Ishikawa (cell line): ENCODE results near the gene PPP1CB.

ENCODE experiments used
- CEBPB ChIP-seq: IDR thresholded peaks from 2 replicates; pipeline ENCODE4 v1.6.1; 2012
- CREB1 ChIP-seq: IDR thresholded peaks from 2 replicates; pipeline ENCODE4 v1.6.1; 2012; ENCODE audit warnings: low read depth
- EGR1 ChIP-seq: IDR thresholded peaks from 2 replicates; pipeline ENCODE4 v1.6.1; 2012
- EP300 ChIP-seq: IDR thresholded peaks from 2 replicates; pipeline ENCODE4 v1.6.1; 2012; ENCODE audit warnings: borderline replicate concordance
- FOXM1 ChIP-seq: IDR thresholded peaks from 2 replicates; pipeline ENCODE4 v1.6.1; 2012; ENCODE audit warnings: low read depth, borderline replicate concordance
- MAX ChIP-seq: IDR thresholded peaks from 2 replicates; pipeline ENCODE4 v1.6.1; 2012
- NFIC ChIP-seq: IDR thresholded peaks from 2 replicates; pipeline ENCODE4 v1.6.1; 2012
- RAD21 ChIP-seq: IDR thresholded peaks from 2 replicates; pipeline ENCODE4 v1.6.1; 2012; ENCODE audit warnings: low read depth
- REST ChIP-seq: IDR thresholded peaks from 2 replicates; pipeline ENCODE4 v1.6.1; 2012; ENCODE audit warnings: low read depth, mild to moderate bottlenecking
- TAF1 ChIP-seq: IDR thresholded peaks from 2 replicates; pipeline ENCODE4 v1.6.1; 2012; ENCODE audit warnings: low read depth, mild to moderate bottlenecking
- TCF12 ChIP-seq: IDR thresholded peaks from 2 replicates; pipeline ENCODE4 v1.6.1; 2012; ENCODE audit warnings: low read depth
- TEAD4 ChIP-seq: IDR thresholded peaks from 2 replicates; pipeline ENCODE4 v1.6.1; 2012
- USF1 ChIP-seq: IDR thresholded peaks from 2 replicates; pipeline ENCODE4 v1.6.1; 2012
- YY1 ChIP-seq: IDR thresholded peaks from 2 replicates; pipeline ENCODE4 v1.6.1; 2012; ENCODE audit warnings: low read depth
- ZBTB7A ChIP-seq: IDR thresholded peaks from 2 replicates; pipeline ENCODE4 v1.6.1; 2012; ENCODE audit warnings: low read depth

The PPP1CB gene

GRCh38 chr2:28824870-28825269 lies 73.2 kb downstream of the PPP1CB start:
- TF ChIP-seq EGR1 (no peak), CEBPB (no peak), EP300 (no peak), CREB1 (no peak), NFIC (no peak), YY1 (no peak), TEAD4 (no peak), RAD21 (no peak), TCF12 (no peak), REST (no peak), TAF1 (no peak), FOXM1 (no peak), ZBTB7A (no peak), MAX (no peak), USF1 (no peak)

GRCh38 chr2:28828382-28828781 lies 76.8 kb downstream of the PPP1CB start:
- TF ChIP-seq TAF1 (no peak), MAX (no peak), USF1 (no peak), TEAD4 (no peak), YY1 (no peak), FOXM1 (no peak), EP300 (no peak), EGR1 (no peak), NFIC (no peak), CEBPB (no peak), RAD21 (no peak), TCF12 (no peak), ZBTB7A (no peak), CREB1 (no peak), REST (no peak)

GRCh38 chr2:28833740-28834470 lies 82.3 kb downstream of the PPP1CB start:
- TF ChIP-seq MAX (no peak), EGR1 (no peak), USF1 (no peak), TAF1 (no peak), YY1 (no peak), RAD21 (no peak), TCF12 (no peak), CEBPB (no peak)

- no peak for TF ChIP-seq TCF12
These were observed 84.2 kb downstream of the PPP1CB start for GRCh38 chr2:28835781-28836180.

GRCh38 chr2:28838971-28839370 lies 87.3 kb downstream of the PPP1CB start:
- TF ChIP-seq EP300 (no peak), TEAD4 (no peak), EGR1 (no peak), FOXM1 (no peak), TAF1 (no peak), RAD21 (no peak)

GRCh38 chr2:28842042-28842441 lies 90.4 kb downstream of the PPP1CB start:
- TF ChIP-seq USF1 (no peak), YY1 (no peak), NFIC (no peak), ZBTB7A (no peak), EP300 (no peak), FOXM1 (no peak), MAX (no peak), REST (no peak), CEBPB (no peak), TEAD4 (no peak), TAF1 (no peak), RAD21 (no peak), TCF12 (no peak), EGR1 (no peak), CREB1 (no peak)
